ENCODE data around the gene ETS1. TPM values are rescaled to one million over a fixed set of nuclear protein-coding genes. Genes with fewer than 3 reads are reported as not detected.

The ETS1 gene, protein sequence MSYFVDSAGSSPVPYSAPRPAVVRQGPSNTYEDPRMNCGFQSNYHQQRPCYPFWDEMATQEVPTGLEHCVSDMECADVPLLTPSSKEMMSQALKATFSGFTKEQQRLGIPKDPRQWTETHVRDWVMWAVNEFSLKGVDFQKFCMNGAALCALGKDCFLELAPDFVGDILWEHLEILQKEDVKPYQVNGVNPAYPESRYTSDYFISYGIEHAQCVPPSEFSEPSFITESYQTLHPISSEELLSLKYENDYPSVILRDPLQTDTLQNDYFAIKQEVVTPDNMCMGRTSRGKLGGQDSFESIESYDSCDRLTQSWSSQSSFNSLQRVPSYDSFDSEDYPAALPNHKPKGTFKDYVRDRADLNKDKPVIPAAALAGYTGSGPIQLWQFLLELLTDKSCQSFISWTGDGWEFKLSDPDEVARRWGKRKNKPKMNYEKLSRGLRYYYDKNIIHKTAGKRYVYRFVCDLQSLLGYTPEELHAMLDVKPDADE
- 29.8 and 39.5 TPM in 2 replicates for total RNA-seq (ENCODE audit: low replicate concordance)

DNA sequence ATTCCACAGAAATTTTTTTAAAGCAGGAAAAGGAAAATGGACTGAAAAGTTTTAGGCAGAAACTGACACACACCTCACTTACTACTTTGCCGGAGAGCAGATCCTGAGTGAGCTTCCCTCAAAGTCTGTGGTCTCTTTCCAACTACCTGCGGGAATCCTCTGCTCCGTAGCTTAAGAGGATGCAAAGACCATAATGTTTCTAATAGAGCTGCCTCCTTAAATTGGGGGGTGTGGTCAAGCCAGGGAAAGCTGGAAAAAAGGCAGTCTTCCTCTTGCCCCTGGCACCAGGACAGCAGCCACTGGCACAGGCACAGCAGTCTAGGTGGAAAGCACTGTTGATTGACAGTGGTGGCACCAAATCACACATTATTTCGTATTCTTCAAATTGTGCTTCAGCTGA lies at the start of gene ETS1:
Gene ETS1, minus strand, starts transcription at position 144 of the 400 bp plus-strand sequence. CDS start 14,428 bp downstream, outside the sequence.

Other genes with a start within 250 kb of the ETS1 start
- gene FLI1, start 106.5 kb upstream of the ETS1 start, total RNA-seq (ENCODE audit: low replicate concordance) = 19.0 and 49.2 TPM in 2 replicates

Measured in smooth muscle cell of the coronary artery (primary cell).